ENCODE results near the gene AGXT. TPM values are rescaled to one million over a fixed set of nuclear protein-coding genes. Genes with fewer than 3 reads are reported as not detected.

The AGXT gene
- total RNA-seq, 1 donor from 2014 or later, result not detected

GRCh38 chr2:240832205-240832727, 36.4 kb upstream of the AGXT start:
- peaks cover 48% of the 10 kb centered on the region for H3K27me3 Mint-ChIP-seq (ENCODE audit: low read depth)
- no peaks in the 10 kb centered on the region for H3K9me3 Mint-ChIP-seq
- no peak for TF ChIP-seq CTCF (conservative IDR thresholded peaks at IDR 0.05)
- H3K4me3 Mint-ChIP-seq, result no peak overlapping the region
- no peaks in the 10 kb centered on the region for H3K36me3 Mint-ChIP-seq (ENCODE audit: low read depth)
- peak; percentile 96 for DNase-seq (ENCODE audit: low read depth, low spot score)
- no peak overlapping the region for H3K27ac Mint-ChIP-seq (ENCODE audit: unreplicated experiment)
- H3K4me1 Mint-ChIP-seq, result no peaks in the 10 kb centered on the region

- H3K4me3 Mint-ChIP-seq, result no peak overlapping the region
- no peaks in the 10 kb centered on the region for H3K36me3 Mint-ChIP-seq (ENCODE audit: low read depth)
- H3K27ac Mint-ChIP-seq (ENCODE audit: unreplicated experiment), result no peak overlapping the region
- no peaks in the 10 kb centered on the region for H3K4me1 Mint-ChIP-seq
- DNase-seq (ENCODE audit: low read depth, low spot score), result no peak
- no peaks in the 10 kb centered on the region for H3K9me3 Mint-ChIP-seq
- peaks cover 42% of the 10 kb centered on the region for H3K27me3 Mint-ChIP-seq (ENCODE audit: low read depth)
- no peak for TF ChIP-seq CTCF (conservative IDR thresholded peaks at IDR 0.05)
These were observed 35.6 kb upstream of the AGXT start for GRCh38 chr2:240832921-240833494.

GRCh38 chr2:240833724-240834285, 34.8 kb upstream of the AGXT start:
- H3K27ac Mint-ChIP-seq (ENCODE audit: unreplicated experiment), result no peak overlapping the region
- H3K36me3 Mint-ChIP-seq (ENCODE audit: low read depth), result no peaks in the 10 kb centered on the region
- peaks cover 34% of the 10 kb centered on the region for H3K27me3 Mint-ChIP-seq (ENCODE audit: low read depth)
- H3K4me1 Mint-ChIP-seq, result no peaks in the 10 kb centered on the region
- no peaks in the 10 kb centered on the region for H3K9me3 Mint-ChIP-seq
- DNase-seq (ENCODE audit: low read depth, low spot score), result no peak
- no peak overlapping the region for H3K4me3 Mint-ChIP-seq
- no peak for TF ChIP-seq CTCF (conservative IDR thresholded peaks at IDR 0.05)

- TF ChIP-seq CTCF (conservative IDR thresholded peaks at IDR 0.05), result no peak
- no peak overlapping the region for H3K4me3 Mint-ChIP-seq
- no peaks in the 10 kb centered on the region for H3K36me3 Mint-ChIP-seq (ENCODE audit: low read depth)
- H3K9me3 Mint-ChIP-seq, result no peaks in the 10 kb centered on the region
- H3K27ac Mint-ChIP-seq (ENCODE audit: unreplicated experiment), result no peak overlapping the region
- H3K4me1 Mint-ChIP-seq, result no peaks in the 10 kb centered on the region
- peaks cover 28% of the 10 kb centered on the region for H3K27me3 Mint-ChIP-seq (ENCODE audit: low read depth)
- no peak for DNase-seq (ENCODE audit: low read depth, low spot score)
These were observed 34.1 kb upstream of the AGXT start for GRCh38 chr2:240834377-240834975.

- Mint-ChIP-seq H3K4me1 (peaks cover 4% of the 10 kb centered on the region), H3K27me3 (ENCODE audit: low read depth) (peaks cover 23% of the 10 kb centered on the region), H3K9me3 (no peaks in the 10 kb centered on the region), H3K27ac (ENCODE audit: unreplicated experiment) (no peak overlapping the region), H3K4me3 (no peak overlapping the region), H3K36me3 (ENCODE audit: low read depth) (no peaks in the 10 kb centered on the region)
- no peak for DNase-seq (ENCODE audit: low read depth, low spot score)
- TF ChIP-seq CTCF (conservative IDR thresholded peaks at IDR 0.05), result no peak
These were observed 33.1 kb upstream of the AGXT start for GRCh38 chr2:240835528-240835927.

All from neural crest cell (in vitro differentiated cells).